Naive thymus-derived CD4-positive, alpha-beta T cell (primary cell): ENCODE data around the gene ADAMTS9. TPM values are rescaled to one million over a fixed set of nuclear protein-coding genes. Genes with fewer than 3 reads are reported as not detected.

Experiments
- ATAC-seq: fragments of 150-1000 bp; cut with Tn5 transposase; 2 replicates; pipeline ENCODE4 v1.10.0; 2021; ENCODE audit warnings: mild to moderate bottlenecking, moderate library complexity
- CTCF ChIA-PET: fragments of 350-600 bp; sonication (Branson Sonifier 250); formaldehyde crosslinking; loops from one replicate; lab custom pipeline; 2021; ENCODE audit warnings: antibody characterized with exemption; lab: Charles Lee
- POLR2A ChIA-PET: fragments of 350-600 bp; sonication (Branson Sonifier 250); formaldehyde crosslinking; loops from one replicate; lab custom pipeline; 2021; ENCODE audit warnings: antibody characterized with exemption, inconsistent platforms; lab: Charles Lee
- DNase-seq, 9 donors: peaks; one replicate each; pipeline versions ENCODE4 v3.0.0 to v3.0.0-alpha.2; 2020 to 2022; ENCODE audit warnings: mixed read lengths in 1 of 9
- H3K27ac ChIP-seq: one replicate; pipeline ENCODE4 v1.7.0; 2013; ENCODE audit warnings: mild to moderate bottlenecking, low read depth, low read length, moderate library complexity
- H3K27me3 ChIP-seq, 2 donors: one replicate each; pipeline ENCODE4 v1.7.0; 2013; ENCODE audit warnings: low read length in 2 of 2, mild to moderate bottlenecking in 2 of 2, moderate library complexity in 2 of 2; ENCODE audit not compliant: control insufficient read depth in 2 of 2, insufficient read depth in 2 of 2
- H3K36me3 ChIP-seq, 3 experiments: 1 replicate in 2 of 3; 2 replicates in 1 of 3; pipeline ENCODE4 v1.7.0; 2013; ENCODE audit warnings: low read length in 3 of 3, mild to moderate bottlenecking in 3 of 3, moderate library complexity in 1 of 3; ENCODE audit not compliant: insufficient read depth in 3 of 3, control insufficient read depth in 2 of 3
- H3K4me1 ChIP-seq, 2 donors: one replicate each; pipeline ENCODE4 v1.7.0; 2013; ENCODE audit warnings: low read length in 2 of 2, mild to moderate bottlenecking in 2 of 2, moderate library complexity in 1 of 2; ENCODE audit not compliant: control insufficient read depth in 2 of 2, insufficient read depth in 2 of 2
- H3K4me3 ChIP-seq: 2 replicates; pipeline ENCODE4 v1.7.0; 2013; ENCODE audit warnings: mild to moderate bottlenecking, low read length
- H3K9me3 ChIP-seq, 3 experiments: 1 replicate in 2 of 3; 2 replicates in 1 of 3; pipeline ENCODE4 v1.7.0; 2013; ENCODE audit warnings: low read length in 3 of 3; ENCODE audit not compliant: control insufficient read depth in 2 of 3
- H3K27ac Mint-ChIP-seq, 9 donors: one replicate each; pipeline ENCODE4 v1.8.0; 2020 to 2022; ENCODE audit warnings: mixed read lengths in 9 of 9, mild to moderate bottlenecking in 8 of 9, moderate library complexity in 5 of 9, inconsistent platforms in 2 of 9
- H3K27me3 Mint-ChIP-seq, 5 donors: one replicate each; pipeline ENCODE4 v1.8.0; 2021 to 2022; ENCODE audit warnings: mixed read lengths in 5 of 5, mild to moderate bottlenecking in 1 of 5
- H3K36me3 Mint-ChIP-seq, 5 donors: one replicate each; pipeline ENCODE4 v1.8.0; 2020 to 2022; ENCODE audit warnings: mixed read lengths in 5 of 5, mild to moderate bottlenecking in 3 of 5, inconsistent platforms in 1 of 5
- H3K4me1 Mint-ChIP-seq, 7 donors: one replicate each; pipeline ENCODE4 v1.8.0; 2020 to 2022; ENCODE audit warnings: mixed read lengths in 7 of 7, mild to moderate bottlenecking in 3 of 7, inconsistent platforms in 1 of 7
- H3K4me3 Mint-ChIP-seq, 10 donors: one replicate each; pipeline ENCODE4 v1.8.0; 2020 to 2022; ENCODE audit warnings: mild to moderate bottlenecking in 10 of 10, mixed read lengths in 10 of 10, moderate library complexity in 6 of 10, inconsistent platforms in 2 of 10
- H3K9me3 Mint-ChIP-seq, 11 donors: one replicate each; pipeline ENCODE4 v1.8.0; 2020 to 2022; ENCODE audit warnings: mixed read lengths in 11 of 11, mild to moderate bottlenecking in 4 of 11, inconsistent platforms in 1 of 11, moderate library complexity in 1 of 11
- intact Hi-C, 2 donors: fragments of 100-400 bp; cut with micrococcal nuclease; formaldehyde crosslinking; loops; one replicate each; pipeline ENCODE4 v1.15.1; 2023
- polyA plus RNA-seq, 2 donors: library from polyadenylated mRNA; unstranded; fragments of 300-500 nt; fragmentation: Illumina TruSeq; gene quantifications; one replicate each; pipeline ENCODE4 v1.2.3, GENCODE V29; 2021
- total RNA-seq, 6 experiments: library from RNA in 5 of 6; stranded (reverse) in 5 of 6; gene quantifications; 1 replicate in 5 of 6; 2 replicates in 1 of 6; pipeline ENCODE4 v1.2.3 and lab custom pipeline; 2021 to 2026

ADAMTS9 gene
- total and polyA plus RNA-seq, 7 experiments from 2014 or later: not detected

GRCh38 chr3:64488939-64489338 lies 198.9 kb downstream of the ADAMTS9 start:
- Histone ChIP-seq H3K27me3 (no peaks in the 10 kb centered on the region), H3K4me3 (no peak overlapping the region), H3K27ac (no peak overlapping the region), H3K4me1 (no peaks in the 10 kb centered on the region), H3K9me3 (no peaks in the 10 kb centered on the region), H3K36me3 (no peaks in the 10 kb centered on the region)
- Mint-ChIP-seq H3K4me3 (no peak overlapping the region), H3K4me1 (peaks cover 0 to 4% (median 0%) of the 10 kb centered on the region in 7 donors), H3K9me3 (no peaks in the 10 kb centered on the region), H3K27me3 (peaks cover 46 to 61% (median 57%) of the 10 kb centered on the region in 5 donors), H3K27ac (no peak overlapping the region), H3K36me3 (no peaks in the 10 kb centered on the region)
- DNase-seq (no peak), ATAC-seq (no peak)
- ChIA-PET POLR2A (no interaction called here), CTCF (interaction anchor here (1.1 kb wide), 1 partner anchor 458 kb away, joined by 3 read pairs; no protein-coding TSS in a partner anchor)
- intact Hi-C loops: loop anchor here in 1 of 2 donors (10.0 kb wide), 1 partner anchor 524 kb away; no protein-coding TSS in a partner anchor

GRCh38 chr3:64484289-64484992 lies 203.4 kb downstream of the ADAMTS9 start:
- Histone ChIP-seq H3K4me1 (no peaks in the 10 kb centered on the region), H3K27ac (no peak overlapping the region), H3K36me3 (no peaks in the 10 kb centered on the region), H3K9me3 (no peaks in the 10 kb centered on the region), H3K4me3 (no peak overlapping the region), H3K27me3 (no peaks in the 10 kb centered on the region)
- peak; percentile 82 for ATAC-seq
- ChIA-PET CTCF (interaction anchor here (0.7 to 1.9 kb wide), 9 partner anchors 9 to 533 kb away, joined by 3 to 7 read pairs (median 4); no protein-coding TSS in a partner anchor), POLR2A (interaction anchor here (0.9 kb wide), 1 partner anchor 461 kb away, joined by 3 read pairs; no protein-coding TSS in a partner anchor)
- DNase-seq: peak; percentile 18 to 64 (median 46)
- Mint-ChIP-seq H3K4me1 (peaks cover 0 to 10% (median 0%) of the 10 kb centered on the region in 7 donors), H3K9me3 (no peaks in the 10 kb centered on the region), H3K27me3 (peaks cover 15 to 22% (median 19%) of the 10 kb centered on the region in 5 donors), H3K4me3 (no peak overlapping the region), H3K27ac (peak overlapping the region in 1 of 9 donors; percentile 37), H3K36me3 (no peaks in the 10 kb centered on the region)
- intact Hi-C loops: loop anchor here (1.0 to 10.0 kb wide), 3 partner anchors 454 to 1862 kb away; no protein-coding TSS in a partner anchor

DNA sequence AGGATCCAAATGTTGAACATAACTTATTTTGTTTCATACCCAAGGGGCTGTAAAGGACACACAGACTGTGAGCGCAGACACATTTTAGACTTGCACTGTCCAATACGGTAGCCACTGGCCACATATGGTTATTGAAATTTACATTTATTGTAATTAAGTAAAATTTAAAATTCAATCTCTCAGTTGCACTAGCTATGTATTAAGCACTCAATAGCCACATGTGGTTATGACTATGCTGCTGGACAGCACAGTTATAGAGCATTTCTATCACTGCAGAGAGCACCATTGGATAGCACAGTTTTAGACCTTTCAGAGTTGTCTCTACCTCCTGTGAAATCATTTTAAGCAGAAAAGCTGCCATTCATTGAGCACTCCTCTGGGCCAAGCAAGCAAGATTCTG lies 204.3 kb downstream of the ADAMTS9 start:
- H3K4me1 ChIP-seq: no peaks in the 10 kb centered on the region
- ChIA-PET CTCF (no interaction called here), POLR2A (no interaction called here)
- Mint-ChIP-seq H3K36me3 (no peaks in the 10 kb centered on the region), H3K4me1 (peaks cover 0 to 10% (median 0%) of the 10 kb centered on the region in 7 donors), H3K27ac (no peak overlapping the region), H3K4me3 (no peak overlapping the region), H3K27me3 (peaks cover 11 to 15% (median 14%) of the 10 kb centered on the region in 5 donors), H3K9me3 (peaks cover 0 to 1% (median 0%) of the 10 kb centered on the region in 11 donors)
- no peak overlapping the region for H3K4me3 ChIP-seq
- intact Hi-C loops: loop anchor here in 1 of 2 donors (5.0 to 10.0 kb wide), 2 partner anchors 519 to 1861 kb away; no protein-coding TSS in a partner anchor
- no peak for DNase-seq
- H3K27ac ChIP-seq: no peak overlapping the region
- H3K27me3 ChIP-seq: no peaks in the 10 kb centered on the region
- no peaks in the 10 kb centered on the region for H3K36me3 ChIP-seq
- no peaks in the 10 kb centered on the region for H3K9me3 ChIP-seq
- no peak for ATAC-seq

DNA sequence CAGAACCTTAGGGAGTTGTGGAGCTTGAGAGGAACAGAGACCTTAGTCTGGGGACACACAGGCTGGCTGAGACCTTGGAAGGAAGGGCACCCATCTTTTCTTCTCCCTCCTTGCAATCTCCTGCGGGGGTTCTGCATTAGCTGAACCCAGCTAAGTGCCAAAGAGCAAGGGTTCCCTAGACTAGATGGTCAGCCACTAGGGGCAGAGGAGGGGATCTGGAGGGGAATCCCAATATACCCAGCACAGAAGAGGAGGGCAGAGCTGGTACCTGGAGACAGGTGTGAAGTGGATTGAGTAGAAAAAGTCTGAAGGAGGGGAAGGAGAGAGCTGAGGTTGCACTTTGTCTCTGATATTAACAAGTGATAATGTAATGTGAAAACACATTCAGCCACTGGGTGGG lies 212.8 kb downstream of the ADAMTS9 start:
- ATAC-seq (no peak), DNase-seq (no peak)
- Histone ChIP-seq H3K4me3 (no peak overlapping the region), H3K9me3 (no peaks in the 10 kb centered on the region), H3K36me3 (no peaks in the 10 kb centered on the region), H3K27me3 (no peaks in the 10 kb centered on the region), H3K4me1 (no peaks in the 10 kb centered on the region), H3K27ac (no peak overlapping the region)
- no peaks in the 10 kb centered on the region for H3K36me3 Mint-ChIP-seq
- H3K27ac Mint-ChIP-seq: no peak overlapping the region
- H3K4me3 Mint-ChIP-seq: no peak overlapping the region
- H3K9me3 Mint-ChIP-seq: peaks cover 0 to 2% (median 0%) of the 10 kb centered on the region in 11 donors
- no peaks in the 10 kb centered on the region for H3K4me1 Mint-ChIP-seq
- intact Hi-C loops: no loop called here
- CTCF ChIA-PET: interaction anchor here (0.6 to 0.8 kb wide), 2 partner anchors 9 to 32 kb away, joined by 3 read pairs; no protein-coding TSS in a partner anchor
- POLR2A ChIA-PET: no interaction called here
- peaks cover 9 to 29% (median 23%) of the 10 kb centered on the region in 5 donors for H3K27me3 Mint-ChIP-seq

DNA sequence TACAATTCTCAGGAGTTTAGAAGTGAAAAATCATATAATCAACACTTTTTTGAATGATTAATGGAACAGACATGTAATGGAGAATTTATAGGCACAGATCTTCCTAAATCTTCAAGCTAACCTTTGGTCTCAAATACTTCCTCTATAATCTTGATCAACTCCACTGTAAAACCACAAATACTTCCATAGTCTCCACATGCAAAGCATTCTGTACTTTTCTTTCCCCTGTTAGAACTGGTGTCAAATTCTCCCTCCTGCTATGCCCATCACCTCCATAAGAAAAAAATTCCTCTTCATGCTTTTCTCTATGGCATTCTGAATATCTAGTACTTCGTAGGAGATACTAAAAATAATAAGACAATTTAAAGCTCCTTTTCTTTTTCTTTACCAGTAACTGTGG lies 214.3 kb downstream of the ADAMTS9 start:
- no peak overlapping the region for H3K27ac Mint-ChIP-seq
- ChIA-PET POLR2A (no interaction called here), CTCF (no interaction called here)
- Histone ChIP-seq H3K27ac (no peak overlapping the region), H3K9me3 (no peaks in the 10 kb centered on the region), H3K4me3 (no peak overlapping the region), H3K36me3 (no peaks in the 10 kb centered on the region), H3K27me3 (no peaks in the 10 kb centered on the region), H3K4me1 (no peaks in the 10 kb centered on the region)
- H3K36me3 Mint-ChIP-seq: no peaks in the 10 kb centered on the region
- H3K4me1 Mint-ChIP-seq: no peaks in the 10 kb centered on the region
- H3K27me3 Mint-ChIP-seq: peaks cover 10 to 39% (median 30%) of the 10 kb centered on the region in 5 donors
- H3K9me3 Mint-ChIP-seq: peaks cover 0 to 2% (median 0%) of the 10 kb centered on the region in 11 donors
- intact Hi-C loops: no loop called here
- ATAC-seq (no peak), DNase-seq (no peak)
- no peak overlapping the region for H3K4me3 Mint-ChIP-seq

DNA sequence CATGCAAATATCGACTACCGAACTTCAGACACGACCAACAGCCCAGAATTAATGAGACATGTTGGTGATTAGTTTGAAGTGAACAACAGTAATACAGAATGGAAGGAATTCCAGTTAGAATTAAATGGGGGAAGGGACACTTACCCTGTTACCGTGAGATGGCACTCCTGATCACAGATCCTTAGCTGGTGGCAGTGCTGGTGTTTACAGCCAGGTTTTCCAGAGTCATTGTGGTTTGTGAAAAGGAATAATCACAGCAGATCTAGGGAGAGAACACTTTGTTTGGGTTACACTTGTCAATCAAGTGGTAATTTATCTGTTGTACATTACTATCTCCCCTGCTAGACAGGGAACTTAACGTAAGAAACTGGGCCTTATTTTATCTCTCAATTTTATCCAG lies 217.4 kb downstream of the ADAMTS9 start:
- peaks cover 8 to 47% (median 40%) of the 10 kb centered on the region in 5 donors for H3K27me3 Mint-ChIP-seq
- H3K36me3 Mint-ChIP-seq: no peaks in the 10 kb centered on the region
- CTCF ChIA-PET: no interaction called here

More for the DNA sequence above, 217.4 kb downstream of the ADAMTS9 start:
- no peak overlapping the region for H3K4me3 ChIP-seq
- H3K36me3 ChIP-seq: no peaks in the 10 kb centered on the region
- H3K27me3 ChIP-seq: no peaks in the 10 kb centered on the region
- H3K27ac Mint-ChIP-seq: no peak overlapping the region
- no peaks in the 10 kb centered on the region for H3K9me3 ChIP-seq
- DNase-seq (no peak), ATAC-seq (no peak)
- H3K4me1 ChIP-seq: no peaks in the 10 kb centered on the region
- intact Hi-C loops: no loop called here
- H3K27ac ChIP-seq: no peak overlapping the region
- peaks cover 0 to 7% (median 0%) of the 10 kb centered on the region in 7 donors for H3K4me1 Mint-ChIP-seq
- peaks cover 0 to 1% (median 0%) of the 10 kb centered on the region in 11 donors for H3K9me3 Mint-ChIP-seq
- no peak overlapping the region for H3K4me3 Mint-ChIP-seq
- POLR2A ChIA-PET: no interaction called here
